Thyroid gland (tissue), 4 donors: Measurements from ENCODE around the gene TMEM221. TPM values are rescaled to one million over a fixed set of nuclear protein-coding genes. Genes with fewer than 3 reads are reported as not detected.

Experiments
- DNase-seq, 2 donors: peaks; one replicate each; pipeline ENCODE4 v3.0.0-alpha.2; 2019
- H3K27ac ChIP-seq, 3 donors: fragments of 200-600 bp; sonication (generic); 1 replicate in 2 of 3; 2 replicates in 1 of 3; pipeline ENCODE4 v1.5.1; 2016 to 2019; ENCODE audit warnings: mild to moderate bottlenecking in 1 of 3, moderate library complexity in 1 of 3
- H3K27me3 ChIP-seq: fragments of 200-600 bp; sonication (generic); one replicate; pipeline ENCODE4 v1.5.1; 2019
- H3K36me3 ChIP-seq, 2 donors: fragments of 200-600 bp; sonication (generic); one replicate each; pipeline ENCODE4 v1.5.1; 2016 to 2019
- H3K4me1 ChIP-seq, 2 donors: fragments of 200-600 bp; sonication (generic); one replicate each; pipeline ENCODE4 v1.5.1; 2017 to 2019
- H3K4me3 ChIP-seq, 3 donors: fragments of 200-600 bp; sonication (generic); replicated peaks in 1 of 3; 1 replicate in 2 of 3; 2 replicates in 1 of 3; pipeline ENCODE4 v1.5.1; 2016; ENCODE audit warnings: mild to moderate bottlenecking in 1 of 3
- H3K9me3 ChIP-seq: fragments of 200-600 bp; sonication (generic); one replicate; pipeline ENCODE4 v1.5.1; 2017
- CTCF ChIP-seq, 6 experiments: fragments of 200-600 bp in 3 of 6; fragments of 450-650 bp in 3 of 6; sonication (generic) in 3 of 6; IDR thresholded peaks; one replicate each; pipeline ENCODE4 v1.5.1; 2016 to 2019; ENCODE audit warnings: antibody characterized with exemption in 6 of 6, mild to moderate bottlenecking in 2 of 6, inconsistent platforms in 1 of 6, moderate library complexity in 1 of 6
- POLR2A ChIP-seq, 2 donors: fragments of 450-650 bp; IDR thresholded peaks; one replicate each; pipeline ENCODE4 v1.6.1; 2017; ENCODE audit warnings: antibody characterized with exemption in 2 of 2, mild to moderate bottlenecking in 2 of 2, moderate library complexity in 1 of 2
- WGBS, 2 donors: methylation state at CpG; one replicate each; pipeline ENCODE4 v1.1.5; 2017; 5-methylcytosine and 5-hydroxymethylcytosine counted together
- intact Hi-C: fragments of 100-400 bp; cut with DNase I; formaldehyde crosslinking; loops from one replicate; pipeline ENCODE4 v1.15.1; 2023
- total RNA-seq, 4 donors: library from RNA; depleted of rRNA; stranded (reverse); fragments of >200 nt; gene quantifications; one replicate each; pipeline ENCODE4 v1.2.3, GENCODE V29; 2016

TMEM221 gene
- total RNA-seq, 4 donors from 2014 or later: 0.56 TPM; not detected in 3

GRCh38 chr19:17409990-17410389, 38.5 kb downstream of the TMEM221 start:
- Histone ChIP-seq H3K4me1 (peaks cover 0 to 13% of the 10 kb centered on the region in 2 donors), H3K4me3 (no peak overlapping the region), H3K36me3 (no peaks in the 10 kb centered on the region), H3K27ac (no peak overlapping the region), H3K9me3 (no peaks in the 10 kb centered on the region), H3K27me3 (no peaks in the 10 kb centered on the region)
- TF ChIP-seq POLR2A (IDR thresholded peaks at IDR 0.05): no peak
- no peak for TF ChIP-seq CTCF (IDR thresholded peaks at IDR 0.05)
- whole genome bisulfite sequencing, 2 donors: 90 to 96% methylated on average over 9 of the region's 9 CpGs
- intact Hi-C loops: no loop called here
- no peak for DNase-seq

GRCh38 chr19:17406887-17407196, 41.6 kb downstream of the TMEM221 start:
- H3K27ac ChIP-seq: peak overlapping the region in 2 of 3 donors; percentile 74 to 83
- DNase-seq: no peak
- intact Hi-C loops: no loop called here
- WGBS, 2 donors: 63 to 75% methylated on average over 2 of the region's 2 CpGs
- TF ChIP-seq POLR2A (IDR thresholded peaks at IDR 0.05) (no peak), CTCF (IDR thresholded peaks at IDR 0.05) (no peak)
- H3K9me3 ChIP-seq: no peaks in the 10 kb centered on the region
- H3K27me3 ChIP-seq: no peaks in the 10 kb centered on the region
- peaks cover 0 to 13% of the 10 kb centered on the region in 2 donors for H3K4me1 ChIP-seq
- H3K4me3 ChIP-seq: peak overlapping the region in 1 of 3 donors; percentile 24
- H3K36me3 ChIP-seq: no peaks in the 10 kb centered on the region

GRCh38 chr19:17406046-17406886, 42.2 kb downstream of the TMEM221 start:
- Histone ChIP-seq H3K36me3 (no peaks in the 10 kb centered on the region), H3K27ac (peak overlapping the region; percentile 51 to 83 (median 74)), H3K4me3 (peak overlapping the region in 1 of 3 donors; percentile 24), H3K27me3 (no peaks in the 10 kb centered on the region), H3K4me1 (peaks cover 0 to 13% of the 10 kb centered on the region in 2 donors), H3K9me3 (no peaks in the 10 kb centered on the region)
- intact Hi-C loops: no loop called here
- no peak for DNase-seq
- 69 to 84% methylated on average over 7 to 10 of the region's 10 CpGs for WGBS, 2 donors
- TF ChIP-seq CTCF (IDR thresholded peaks at IDR 0.05): no peak
- no peak for TF ChIP-seq POLR2A (IDR thresholded peaks at IDR 0.05)

- Histone ChIP-seq H3K36me3 (no peaks in the 10 kb centered on the region), H3K27ac (peak within 1 kb of the TSS; percentile 51 to 83 (median 74)), H3K4me1 (peaks cover 0 to 13% of the 10 kb centered on the region in 2 donors), H3K27me3 (no peaks in the 10 kb centered on the region), H3K4me3 (peak within 1 kb of the TSS in 1 of 3 donors; percentile 24), H3K9me3 (no peaks in the 10 kb centered on the region)
- DNase-seq: peak; percentile 16 to 36
- 54 to 73% methylated on average over 11 to 15 of the region's 18 CpGs for WGBS, 2 donors
- TF ChIP-seq CTCF (IDR thresholded peaks at IDR 0.05): no peak
- TF ChIP-seq POLR2A (IDR thresholded peaks at IDR 0.05): peak in 1 of 2 donors; percentile 48
- intact Hi-C loops: no loop called here
Measured at GRCh38 chr19:17405250-17406045, 43.0 kb downstream of the TMEM221 start, which contains the start of gene BST2. TSS of gene BST2 (minus strand) at chr19:17405630. CDS start at chr19:17405575, 55 bp downstream.
